PC-3 (cell line): ENCODE measurements around the gene ARL8A. TPM values are rescaled to one million over a fixed set of nuclear protein-coding genes. Genes with fewer than 3 reads are reported as not detected.

ENCODE experiments used
- ATAC-seq: fragments of 200-7000 bp; cut with Tn5 transposase; 2 replicates; pipeline ENCODE4 v1.9.1; 2020; ENCODE audit warnings: mild to moderate bottlenecking, moderate library complexity
- BruUV-seq: library from RNA; stranded (reverse); fragments of 400-500 nt; replicated peaks from 2 replicates; lab custom pipeline; 2021; lab: Mats Ljungman, UMichigan
- CTCF ChIA-PET: fragments of 300-600 bp; sonication (Branson Sonifier 250); formaldehyde crosslinking; loops from one replicate; lab custom pipeline; 2022; ENCODE audit warnings: antibody characterized with exemption; lab: Charles Lee
- POLR2A ChIA-PET: fragments of 300-600 bp; sonication (Branson Sonifier 250); formaldehyde crosslinking; loops from one replicate; lab custom pipeline; 2022; ENCODE audit warnings: antibody characterized with exemption; ENCODE audit not compliant: unreplicated experiment; lab: Charles Lee
- DNase-seq: peaks from one replicate; pipeline ENCODE4 v3.0.0-alpha.2; 2015
- H2AFZ ChIP-seq: fragments of 300-600 bp; sonication (generic); 2 replicates; pipeline ENCODE4 v1.6.0; 2016; ENCODE audit warnings: antibody characterized with exemption, low read length
- H3F3A ChIP-seq: fragments of 300-600 bp; sonication (generic); one replicate; pipeline ENCODE4 v1.6.0; 2017; ENCODE audit warnings: antibody characterized with exemption, low read length, control low read depth, mild to moderate bottlenecking; ENCODE audit not compliant: unreplicated experiment
- H3K27ac ChIP-seq: fragments of 300-600 bp; sonication (generic); 2 replicates; pipeline ENCODE4 v1.5.1; 2016; ENCODE audit warnings: mild to moderate bottlenecking, low read length
- H3K27me3 ChIP-seq: fragments of 300-600 bp; sonication (generic); 2 replicates; pipeline ENCODE4 v1.6.1; 2016; ENCODE audit warnings: low read length, mixed read lengths
- H3K36me3 ChIP-seq: fragments of 300-600 bp; sonication (generic); 2 replicates; pipeline ENCODE4 v1.6.1; 2016; ENCODE audit warnings: low read depth, mixed run types, low read length, mixed read lengths
- H3K4me1 ChIP-seq: fragments of 300-600 bp; sonication (generic); 2 replicates; pipeline ENCODE4 v1.5.1; 2016; ENCODE audit warnings: low read length; ENCODE audit not compliant: insufficient read depth
- H3K4me2 ChIP-seq: fragments of 300-600 bp; sonication (generic); 2 replicates; pipeline ENCODE4 v1.6.0; 2016; ENCODE audit warnings: low read length
- H3K4me3 ChIP-seq: fragments of 300-600 bp; sonication (generic); 2 replicates; pipeline ENCODE4 v1.5.1; 2016; ENCODE audit warnings: mild to moderate bottlenecking, low read length, mixed read lengths
- H3K79me2 ChIP-seq: fragments of 300-600 bp; sonication (generic); 2 replicates; pipeline ENCODE4 v1.6.1; 2017; ENCODE audit warnings: low read length, mixed read lengths
- H3K9ac ChIP-seq: fragments of 300-600 bp; sonication (generic); 2 replicates; pipeline ENCODE4 v1.6.0; 2016; ENCODE audit warnings: mild to moderate bottlenecking, low read length
- H3K9me2 ChIP-seq: fragments of 300-600 bp; sonication (generic); replicated peaks from 2 replicates; pipeline ENCODE4 v1.6.1; 2016; ENCODE audit warnings: mixed run types, low read length, mixed read lengths
- H3K9me3 ChIP-seq: fragments of 300-600 bp; sonication (generic); 2 replicates; pipeline ENCODE4 v1.6.1; 2016; ENCODE audit warnings: low read length, mixed read lengths
- H4K20me1 ChIP-seq: fragments of 300-600 bp; sonication (generic); 2 replicates; pipeline ENCODE4 v1.6.1; 2016; ENCODE audit warnings: low read length, mixed read lengths
- EZH2 ChIP-seq: fragments of 300-600 bp; sonication (generic); IDR thresholded peaks from one replicate; pipeline ENCODE4 v1.6.1; 2017; ENCODE audit warnings: antibody characterized with exemption, mild to moderate bottlenecking, low read length; ENCODE audit not compliant: unreplicated experiment
- EZH2phosphoT487 ChIP-seq: fragments of 300-600 bp; sonication (generic); IDR thresholded peaks from 2 replicates; pipeline ENCODE4 v1.6.1; 2018; ENCODE audit warnings: mild to moderate bottlenecking, antibody characterized with exemption, low read length, borderline replicate concordance
- intact Hi-C: fragments of 100-400 bp; cut with micrococcal nuclease; formaldehyde crosslinking; loops from 2 replicates; pipeline ENCODE4 v1.9.0; 2023
- total RNA-seq: library from RNA; depleted of rRNA; stranded (reverse); fragments of >200 nt; gene quantifications from 2 replicates; pipeline ENCODE4 v1.2.3, GENCODE V29; 2014
- TF ChIP-seq, protein P1 (sequence below): fragments of 300-600 bp; sonication (generic); conservative IDR thresholded peaks from 2 replicates; pipeline ENCODE4 v1.5.1; 2017; ENCODE audit warnings: antibody characterized with exemption, low read depth, mild to moderate bottlenecking, low read length

ARL8A gene
- total RNA-seq, 1 experiment from 2014 or later = 20.4 TPM

DNA sequence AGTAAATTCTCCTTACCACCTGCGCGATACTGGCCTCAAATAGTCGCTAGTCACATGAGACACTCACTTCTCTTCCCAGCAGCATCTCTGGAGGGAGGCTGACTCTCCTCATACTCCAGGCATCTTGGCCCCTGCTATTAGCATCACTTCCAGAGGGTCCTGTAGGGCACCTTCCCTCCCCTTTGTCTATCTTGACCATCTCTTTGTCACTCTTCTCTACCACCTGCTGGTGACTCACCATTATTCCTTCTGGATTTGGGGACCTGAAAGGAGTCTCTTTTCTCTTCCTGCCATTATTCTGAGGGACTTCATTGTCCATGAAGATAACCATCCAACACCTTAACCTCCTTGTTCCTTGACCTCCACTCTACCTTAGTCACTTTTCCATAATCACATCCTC, 53.5 kb downstream of the ARL8A start:
- Histone ChIP-seq H3K27ac (no peak overlapping the region), H3K79me2 (no peaks in the 10 kb centered on the region), H3K4me1 (peaks cover 14% of the 10 kb centered on the region; the same call in 1 of the 2 replicates), H3F3A (no peaks in the 10 kb centered on the region), H3K9me3 (no peaks in the 10 kb centered on the region), H4K20me1 (no peaks in the 10 kb centered on the region), H3K9ac (no peak overlapping the region), H3K4me2 (no peak overlapping the region), H3K36me3 (no peaks in the 10 kb centered on the region), H2AFZ (no peak overlapping the region), H3K9me2 (no peaks in the 10 kb centered on the region), H3K4me3 (no peak overlapping the region), H3K27me3 (no peaks in the 10 kb centered on the region)
- ChIA-PET POLR2A (interaction anchor here (0.8 kb wide), 1 partner anchor 81 kb away, joined by 5 read pairs; the partner anchor contains the start of gene ELF3), CTCF (no interaction called here)
- ATAC-seq = peak; percentile 43
- DNase-seq = peak; percentile 24
- intact Hi-C loops = loop anchor here (1.0 kb wide), 1 partner anchor 82 kb away; no protein-coding TSS in a partner anchor
- BruUV-seq = no TSS peak
- no peak for TF ChIP-seq EZH2
- TF ChIP-seq, protein P1, sequence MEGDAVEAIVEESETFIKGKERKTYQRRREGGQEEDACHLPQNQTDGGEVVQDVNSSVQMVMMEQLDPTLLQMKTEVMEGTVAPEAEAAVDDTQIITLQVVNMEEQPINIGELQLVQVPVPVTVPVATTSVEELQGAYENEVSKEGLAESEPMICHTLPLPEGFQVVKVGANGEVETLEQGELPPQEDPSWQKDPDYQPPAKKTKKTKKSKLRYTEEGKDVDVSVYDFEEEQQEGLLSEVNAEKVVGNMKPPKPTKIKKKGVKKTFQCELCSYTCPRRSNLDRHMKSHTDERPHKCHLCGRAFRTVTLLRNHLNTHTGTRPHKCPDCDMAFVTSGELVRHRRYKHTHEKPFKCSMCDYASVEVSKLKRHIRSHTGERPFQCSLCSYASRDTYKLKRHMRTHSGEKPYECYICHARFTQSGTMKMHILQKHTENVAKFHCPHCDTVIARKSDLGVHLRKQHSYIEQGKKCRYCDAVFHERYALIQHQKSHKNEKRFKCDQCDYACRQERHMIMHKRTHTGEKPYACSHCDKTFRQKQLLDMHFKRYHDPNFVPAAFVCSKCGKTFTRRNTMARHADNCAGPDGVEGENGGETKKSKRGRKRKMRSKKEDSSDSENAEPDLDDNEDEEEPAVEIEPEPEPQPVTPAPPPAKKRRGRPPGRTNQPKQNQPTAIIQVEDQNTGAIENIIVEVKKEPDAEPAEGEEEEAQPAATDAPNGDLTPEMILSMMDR = peak; percentile 38; the same call in 1 of the 2 replicates

DNA sequence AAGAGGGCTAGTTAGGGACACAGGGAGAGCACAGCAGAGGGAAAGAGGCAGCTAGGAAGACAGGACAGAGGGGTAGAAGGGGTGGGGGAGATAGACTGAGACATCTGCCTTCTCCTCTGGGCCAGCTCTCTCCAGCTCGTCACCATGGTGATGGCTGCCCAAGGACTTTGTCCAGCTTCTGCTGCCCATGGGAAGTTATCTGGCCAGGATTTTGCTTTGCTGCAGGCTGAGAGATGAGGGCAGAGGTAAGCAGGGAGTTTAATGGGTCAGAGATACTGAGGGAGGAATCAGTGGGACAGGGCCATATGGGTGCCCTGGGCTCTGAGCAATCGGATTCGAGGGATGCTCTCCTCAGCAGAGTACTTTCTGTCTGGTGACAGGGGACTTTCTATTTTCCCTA, 56.3 kb downstream of the ARL8A start:
- CTCF ChIA-PET = no interaction called here
- TF ChIP-seq, protein P1 = no peak
- TF ChIP-seq EZH2 (no peak), EZH2phosphoT487 (no peak)
- no peak overlapping the region for H3K9ac ChIP-seq
- no peaks in the 10 kb centered on the region for H3K79me2 ChIP-seq
- no peaks in the 10 kb centered on the region for H3K9me3 ChIP-seq
- no peak overlapping the region for H3K27ac ChIP-seq
- H3K4me3 ChIP-seq = no peak overlapping the region
- H3K9me2 ChIP-seq = no peaks in the 10 kb centered on the region
- no peak overlapping the region for H3K4me2 ChIP-seq
- H3K4me1 ChIP-seq = peaks cover 31% of the 10 kb centered on the region
- no peaks in the 10 kb centered on the region for H3K27me3 ChIP-seq
- POLR2A ChIA-PET = no interaction called here
- BruUV-seq = no TSS peak
- no peak for DNase-seq
- intact Hi-C loops = no loop called here
- no peaks in the 10 kb centered on the region for H3K36me3 ChIP-seq
- H4K20me1 ChIP-seq = no peaks in the 10 kb centered on the region
- no peak for ATAC-seq
- no peaks in the 10 kb centered on the region for H3F3A ChIP-seq
- H2AFZ ChIP-seq = no peak overlapping the region

DNA sequence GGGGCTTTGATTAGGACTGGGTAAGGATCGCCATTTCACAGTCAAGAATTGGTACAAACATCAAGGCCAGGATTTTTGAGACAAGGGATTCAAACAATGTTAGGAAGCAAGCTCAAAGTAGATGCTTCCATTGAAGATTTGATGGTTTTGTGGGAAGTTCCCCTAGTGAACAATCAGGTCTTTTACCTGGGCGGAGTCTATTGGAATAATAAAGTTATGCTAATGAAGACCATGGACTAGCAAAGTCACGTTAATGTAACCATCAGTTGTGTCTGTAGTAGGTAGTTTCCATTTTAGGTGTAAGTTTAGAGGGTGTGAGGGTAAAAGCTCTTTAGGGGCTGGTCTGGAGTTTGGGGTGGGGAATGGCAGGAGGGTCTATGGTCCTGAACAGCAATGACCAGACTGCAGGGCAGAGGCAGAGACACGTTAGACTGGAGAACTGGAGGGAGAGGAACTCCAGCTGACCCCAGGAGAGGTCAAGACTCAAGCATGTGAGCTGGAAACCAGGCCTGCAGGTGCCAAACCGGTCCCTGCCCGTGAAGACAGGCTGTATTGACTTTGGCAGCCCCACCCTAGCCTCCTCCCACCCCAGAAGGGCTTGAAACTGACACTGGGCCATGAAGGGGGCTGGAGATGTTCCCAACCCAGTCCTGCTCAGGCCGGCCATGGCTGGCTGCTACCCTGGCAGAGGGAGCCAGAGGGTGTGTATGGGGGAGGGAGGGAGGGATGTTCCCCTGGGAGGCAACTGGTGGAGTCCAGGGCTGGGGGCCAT, 57.8 kb downstream of the ARL8A start:
- TF ChIP-seq EZH2phosphoT487 (no peak), EZH2 (no peak)
- TF ChIP-seq, protein P1 = no peak
- Histone ChIP-seq H3K4me1 (peaks cover 31% of the 10 kb centered on the region), H3K79me2 (no peaks in the 10 kb centered on the region), H3K36me3 (no peaks in the 10 kb centered on the region), H2AFZ (no peak overlapping the region), H3K4me2 (no peak overlapping the region), H3F3A (no peaks in the 10 kb centered on the region), H3K27me3 (no peaks in the 10 kb centered on the region), H3K9me3 (no peaks in the 10 kb centered on the region), H3K4me3 (no peak overlapping the region), H4K20me1 (no peaks in the 10 kb centered on the region), H3K27ac (peak overlapping the region; percentile 88), H3K9me2 (no peaks in the 10 kb centered on the region), H3K9ac (no peak overlapping the region; the same call in 1 of the 2 replicates)
- peak; percentile 41 for DNase-seq
- no peak for ATAC-seq
- POLR2A ChIA-PET = interaction anchor here (0.6 kb wide), 1 partner anchor 32 kb away, joined by 7 read pairs; no protein-coding TSS in a partner anchor
- intact Hi-C loops = no loop called here
- CTCF ChIA-PET = no interaction called here
- BruUV-seq = no TSS peak
